Astrocyte (in vitro differentiated cells and primary cell): Measurements from ENCODE around the gene PAFAH1B1.

Experiments used
- EZH2 ChIP-seq: IDR thresholded peaks from 2 replicates; pipeline ENCODE4 v1.6.1; 2012; ENCODE audit warnings: mild to moderate bottlenecking, low read length, inconsistent platforms; ENCODE audit not compliant: insufficient read depth
- TF ChIP-seq, protein P1 (sequence below): IDR thresholded peaks from 2 replicates; pipeline ENCODE4 v1.5.1; 2011; ENCODE audit warnings: low read depth, mild to moderate bottlenecking, inconsistent platforms, low read length, moderate library complexity; ENCODE audit not compliant: insufficient read depth

- TF ChIP-seq, protein P1, sequence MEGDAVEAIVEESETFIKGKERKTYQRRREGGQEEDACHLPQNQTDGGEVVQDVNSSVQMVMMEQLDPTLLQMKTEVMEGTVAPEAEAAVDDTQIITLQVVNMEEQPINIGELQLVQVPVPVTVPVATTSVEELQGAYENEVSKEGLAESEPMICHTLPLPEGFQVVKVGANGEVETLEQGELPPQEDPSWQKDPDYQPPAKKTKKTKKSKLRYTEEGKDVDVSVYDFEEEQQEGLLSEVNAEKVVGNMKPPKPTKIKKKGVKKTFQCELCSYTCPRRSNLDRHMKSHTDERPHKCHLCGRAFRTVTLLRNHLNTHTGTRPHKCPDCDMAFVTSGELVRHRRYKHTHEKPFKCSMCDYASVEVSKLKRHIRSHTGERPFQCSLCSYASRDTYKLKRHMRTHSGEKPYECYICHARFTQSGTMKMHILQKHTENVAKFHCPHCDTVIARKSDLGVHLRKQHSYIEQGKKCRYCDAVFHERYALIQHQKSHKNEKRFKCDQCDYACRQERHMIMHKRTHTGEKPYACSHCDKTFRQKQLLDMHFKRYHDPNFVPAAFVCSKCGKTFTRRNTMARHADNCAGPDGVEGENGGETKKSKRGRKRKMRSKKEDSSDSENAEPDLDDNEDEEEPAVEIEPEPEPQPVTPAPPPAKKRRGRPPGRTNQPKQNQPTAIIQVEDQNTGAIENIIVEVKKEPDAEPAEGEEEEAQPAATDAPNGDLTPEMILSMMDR, result no peak
- TF ChIP-seq EZH2, result no peak
Measured at GRCh38 chr17:2563543-2563942, 29.9 kb upstream of the PAFAH1B1 start.
